ENCODE data around the gene SEMA4A.

SEMA4A gene

DNA sequence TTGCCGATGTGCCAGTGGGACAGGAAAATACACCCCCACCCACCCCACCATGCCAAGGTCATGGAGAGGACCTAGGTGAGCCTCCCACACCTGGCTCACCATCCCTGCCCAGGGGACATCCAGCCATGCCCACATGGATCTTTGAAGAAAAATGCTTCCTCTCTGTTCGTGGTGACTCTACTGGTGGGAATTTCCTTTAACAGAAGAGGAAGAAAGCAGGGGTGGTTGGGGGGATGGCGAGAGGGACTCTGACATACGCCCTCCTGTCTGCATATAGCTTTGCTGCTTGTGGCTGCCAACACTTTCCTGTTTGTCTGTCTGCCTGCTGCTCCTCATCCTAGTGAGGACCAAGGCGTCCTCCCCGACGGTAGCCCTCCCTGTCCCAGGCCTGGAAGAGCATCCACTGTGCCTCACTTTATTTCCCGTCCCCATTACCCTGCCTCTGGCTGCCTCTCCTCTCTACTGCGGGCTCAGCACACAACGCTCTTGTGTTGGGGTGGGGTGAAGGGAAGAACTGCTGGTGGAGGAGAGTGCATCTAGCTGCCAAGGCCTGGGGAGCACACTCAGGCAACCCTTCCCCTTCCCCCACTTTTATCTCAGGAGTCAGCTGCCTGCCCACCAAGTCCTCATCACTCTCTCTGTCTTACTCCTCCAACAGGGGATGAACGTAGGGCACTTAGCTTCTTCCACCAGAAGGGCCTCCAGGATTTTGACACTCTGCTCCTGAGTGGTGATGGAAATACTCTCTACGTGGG is 2.5 kb downstream of the SEMA4A start:
- Histone ChIP-seq H3K36me3 (ENCODE audit: insufficient read depth, low read depth, low read length) (no peaks in the 10 kb centered on the region), H3K9ac (ENCODE audit: low read depth, low read length) (no peak overlapping the region), H3K4me1 (ENCODE audit: insufficient read depth, low read length) (peaks cover 16% of the 10 kb centered on the region), H3K4me3 (ENCODE audit: low read length) (no peak overlapping the region), H3K9me3 (ENCODE audit: insufficient read depth, low read depth, low read length) (no peaks in the 10 kb centered on the region), H3K27me3 (ENCODE audit: insufficient read depth, low read length) (no peaks in the 10 kb centered on the region), H3K27ac (ENCODE audit: low read length) (no peak overlapping the region)

DNA sequence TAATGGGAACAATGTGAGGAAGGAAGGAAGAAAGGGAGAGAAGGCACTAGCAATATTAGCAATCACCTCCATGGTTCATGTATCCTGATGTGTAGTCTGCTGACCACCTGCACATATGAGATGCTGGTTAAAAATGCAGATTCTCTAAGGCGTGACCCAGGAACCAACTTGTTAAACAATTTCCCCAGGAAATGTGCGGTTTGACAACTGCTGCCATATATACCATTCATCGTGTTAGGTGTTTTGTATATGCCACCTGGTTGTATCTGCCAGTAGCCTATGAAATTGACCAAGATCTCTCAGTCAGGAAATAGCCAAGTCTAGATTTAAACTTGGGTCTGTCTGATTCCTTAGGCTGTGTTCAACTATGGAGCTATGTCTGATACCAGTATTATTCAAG is 4.1 kb downstream of the SEMA4A start:
- Histone ChIP-seq H3K27me3 (ENCODE audit: insufficient read depth, low read length) (no peaks in the 10 kb centered on the region), H3K4me3 (ENCODE audit: low read length) (no peak overlapping the region), H3K4me1 (ENCODE audit: insufficient read depth, low read length) (peaks cover 10% of the 10 kb centered on the region)

DNA sequence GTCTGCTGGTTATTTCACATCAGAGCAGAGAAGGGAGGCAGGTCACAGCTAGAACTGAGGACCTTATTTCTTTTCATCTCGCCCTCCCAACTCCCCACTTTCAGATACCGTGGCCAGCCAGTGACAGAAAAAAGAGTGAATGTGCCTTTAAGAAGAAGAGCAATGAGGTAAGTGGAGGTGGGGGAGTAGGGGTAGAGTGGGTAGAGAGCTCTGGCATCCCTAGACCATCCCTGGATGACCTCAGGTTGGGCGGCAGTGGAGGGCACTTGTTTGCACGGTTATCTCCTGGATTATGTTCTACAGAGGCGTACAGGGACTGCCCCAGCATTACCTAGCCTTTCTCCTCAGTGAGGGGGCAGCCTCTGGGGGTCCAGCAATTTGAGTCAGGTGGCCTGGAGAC is 4.6 kb downstream of the SEMA4A start:
- no peak overlapping the region for H3K27ac ChIP-seq (ENCODE audit: low read length)
- no peaks in the 10 kb centered on the region for H3K9me3 ChIP-seq (ENCODE audit: insufficient read depth, low read depth, low read length)
- H3K27me3 ChIP-seq (ENCODE audit: insufficient read depth, low read length), result no peaks in the 10 kb centered on the region
- no peaks in the 10 kb centered on the region for H3K36me3 ChIP-seq (ENCODE audit: insufficient read depth, low read depth, low read length)
- peaks cover 10% of the 10 kb centered on the region for H3K4me1 ChIP-seq (ENCODE audit: insufficient read depth, low read length)
- H3K4me3 ChIP-seq (ENCODE audit: low read length), result no peak overlapping the region
- H3K9ac ChIP-seq (ENCODE audit: low read depth, low read length), result no peak overlapping the region

More for the DNA sequence above, 4.1 kb downstream of the SEMA4A start:
- Histone ChIP-seq H3K27ac (ENCODE audit: low read length) (no peak overlapping the region), H3K36me3 (ENCODE audit: insufficient read depth, low read depth, low read length) (no peaks in the 10 kb centered on the region), H3K9me3 (ENCODE audit: insufficient read depth, low read depth, low read length) (no peaks in the 10 kb centered on the region), H3K9ac (ENCODE audit: low read depth, low read length) (no peak overlapping the region)

DNA sequence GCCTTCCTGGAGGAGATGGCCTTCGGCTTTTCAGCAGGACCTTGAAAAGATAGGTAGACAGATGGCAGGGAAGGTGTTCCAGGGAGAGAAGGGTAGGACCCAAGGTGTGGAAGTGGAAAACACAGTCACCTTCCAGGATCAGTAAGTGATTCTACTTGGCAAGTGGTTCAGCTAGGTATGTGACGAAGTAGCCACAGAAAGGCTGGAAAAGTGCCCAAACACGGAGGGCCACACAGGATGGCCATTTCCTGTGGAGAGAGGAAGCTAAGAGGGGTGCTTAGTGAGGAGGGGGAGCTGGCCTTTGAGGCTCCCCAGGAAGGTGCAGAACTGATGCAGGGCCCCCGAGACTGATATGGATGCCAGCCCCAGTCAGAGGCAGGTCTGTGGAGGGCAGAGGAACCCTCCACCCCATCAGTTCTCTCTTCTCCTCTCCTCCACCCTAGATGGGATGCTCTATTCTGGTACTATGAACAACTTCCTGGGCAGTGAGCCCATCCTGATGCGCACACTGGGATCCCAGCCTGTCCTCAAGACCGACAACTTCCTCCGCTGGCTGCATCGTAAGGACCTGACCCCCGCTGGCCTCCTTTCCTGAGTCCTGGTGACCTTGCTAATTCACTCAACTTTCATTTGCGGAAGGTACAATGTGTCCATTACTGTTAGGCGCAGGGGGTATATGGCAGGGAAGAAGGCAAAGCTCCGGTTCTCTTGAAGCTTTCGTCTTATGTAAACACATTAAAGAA is 6.8 kb downstream of the SEMA4A start:
- Histone ChIP-seq H3K9me3 (ENCODE audit: insufficient read depth, low read depth, low read length) (no peaks in the 10 kb centered on the region), H3K36me3 (ENCODE audit: insufficient read depth, low read depth, low read length) (no peaks in the 10 kb centered on the region), H3K4me1 (ENCODE audit: insufficient read depth, low read length) (peaks cover 10% of the 10 kb centered on the region), H3K4me3 (ENCODE audit: low read length) (peak overlapping the region; percentile 72), H3K27ac (ENCODE audit: low read length) (no peak overlapping the region), H3K27me3 (ENCODE audit: insufficient read depth, low read length) (no peaks in the 10 kb centered on the region), H3K9ac (ENCODE audit: low read depth, low read length) (peak overlapping the region; percentile 66; the same call in 1 of the 2 replicates)

DNA sequence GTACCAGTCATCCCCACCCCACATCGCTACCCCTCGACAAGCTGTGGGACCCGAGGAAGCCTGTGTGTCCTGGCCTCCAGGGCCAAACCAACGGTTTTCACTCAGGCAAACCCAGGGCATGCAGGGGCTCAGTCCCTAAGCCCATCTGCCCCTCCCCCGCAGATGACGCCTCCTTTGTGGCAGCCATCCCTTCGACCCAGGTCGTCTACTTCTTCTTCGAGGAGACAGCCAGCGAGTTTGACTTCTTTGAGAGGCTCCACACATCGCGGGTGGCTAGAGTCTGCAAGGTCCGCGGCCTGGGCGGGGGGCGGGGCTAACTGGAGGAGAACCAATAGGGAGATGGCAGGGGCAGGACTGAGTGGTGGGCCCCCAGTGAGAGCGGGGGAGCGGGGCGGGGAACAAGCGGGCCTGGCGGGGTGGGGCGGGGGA is 7.4 kb downstream of the SEMA4A start:
- H3K9ac ChIP-seq (ENCODE audit: low read depth, low read length), result peak overlapping the region; percentile 66; the same call in 1 of the 2 replicates
- H3K4me3 ChIP-seq (ENCODE audit: low read length), result peak overlapping the region; percentile 72
- peaks cover 10% of the 10 kb centered on the region for H3K4me1 ChIP-seq (ENCODE audit: insufficient read depth, low read length)
- H3K36me3 ChIP-seq (ENCODE audit: insufficient read depth, low read depth, low read length), result no peaks in the 10 kb centered on the region
- H3K9me3 ChIP-seq (ENCODE audit: insufficient read depth, low read depth, low read length), result no peaks in the 10 kb centered on the region
- H3K27ac ChIP-seq (ENCODE audit: low read length), result no peak overlapping the region
- H3K27me3 ChIP-seq (ENCODE audit: insufficient read depth, low read length), result no peaks in the 10 kb centered on the region

DNA sequence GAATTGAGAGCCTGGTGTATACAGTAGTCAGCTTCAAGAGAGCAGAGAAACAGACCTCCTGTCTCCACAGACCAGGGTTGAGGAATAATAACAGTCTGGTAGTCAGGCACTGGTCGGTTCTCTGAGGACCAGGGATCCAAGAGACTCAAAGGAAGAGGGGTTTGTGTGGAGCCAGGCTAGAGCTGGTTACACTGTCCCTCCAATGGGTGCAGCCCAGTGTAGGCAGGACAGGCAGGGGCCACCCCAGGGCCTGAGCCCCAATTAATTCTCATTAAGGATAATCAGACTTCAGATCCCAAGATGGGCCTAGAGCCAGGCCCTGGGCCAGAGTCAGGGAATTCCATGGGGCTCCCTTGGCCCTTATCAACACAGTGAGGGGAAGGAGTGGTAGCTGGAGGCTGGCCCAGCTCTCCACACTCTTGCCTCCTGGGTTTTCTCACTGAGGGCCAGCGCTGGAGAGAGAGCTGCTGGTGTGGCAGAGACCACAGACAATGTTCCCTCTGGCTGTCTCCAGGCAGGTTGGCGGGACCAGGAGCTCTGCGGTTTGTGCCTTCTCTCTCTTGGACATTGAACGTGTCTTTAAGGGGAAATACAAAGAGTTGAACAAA is 9.1 kb downstream of the SEMA4A start:
- Histone ChIP-seq H3K9ac (ENCODE audit: low read depth, low read length) (no peak overlapping the region), H3K36me3 (ENCODE audit: insufficient read depth, low read depth, low read length) (no peaks in the 10 kb centered on the region), H3K4me3 (ENCODE audit: low read length) (no peak overlapping the region), H3K9me3 (ENCODE audit: insufficient read depth, low read depth, low read length) (no peaks in the 10 kb centered on the region), H3K4me1 (ENCODE audit: insufficient read depth, low read length) (peaks cover 10% of the 10 kb centered on the region), H3K27ac (ENCODE audit: low read length) (no peak overlapping the region), H3K27me3 (ENCODE audit: insufficient read depth, low read length) (no peaks in the 10 kb centered on the region)

DNA sequence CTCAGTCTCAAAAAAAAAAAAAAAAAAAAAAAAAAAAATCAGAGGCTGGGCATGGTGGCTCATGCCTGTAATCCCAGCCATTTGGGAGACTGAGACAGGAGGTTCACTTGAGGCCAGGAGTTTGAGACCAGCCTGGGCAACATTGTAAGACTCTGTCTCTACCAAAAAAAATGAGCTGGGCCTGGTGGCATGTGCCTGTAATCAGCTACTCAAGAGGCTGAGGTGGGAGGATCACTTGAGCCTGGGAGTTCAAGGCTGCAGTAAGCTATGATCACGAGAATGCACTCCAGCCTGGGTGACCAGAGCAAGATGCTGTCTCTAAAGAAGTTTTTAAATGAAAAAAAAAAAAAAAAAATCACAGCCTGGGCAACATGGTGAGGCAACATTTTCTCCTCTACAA is 10.3 kb downstream of the SEMA4A start:
- Histone ChIP-seq H3K27ac (ENCODE audit: low read length) (no peak overlapping the region), H3K27me3 (ENCODE audit: insufficient read depth, low read length) (no peaks in the 10 kb centered on the region), H3K36me3 (ENCODE audit: insufficient read depth, low read depth, low read length) (no peaks in the 10 kb centered on the region), H3K4me3 (ENCODE audit: low read length) (no peak overlapping the region), H3K9ac (ENCODE audit: low read depth, low read length) (no peak overlapping the region), H3K9me3 (ENCODE audit: insufficient read depth, low read depth, low read length) (no peaks in the 10 kb centered on the region), H3K4me1 (ENCODE audit: insufficient read depth, low read length) (peaks cover 10% of the 10 kb centered on the region)

DNA sequence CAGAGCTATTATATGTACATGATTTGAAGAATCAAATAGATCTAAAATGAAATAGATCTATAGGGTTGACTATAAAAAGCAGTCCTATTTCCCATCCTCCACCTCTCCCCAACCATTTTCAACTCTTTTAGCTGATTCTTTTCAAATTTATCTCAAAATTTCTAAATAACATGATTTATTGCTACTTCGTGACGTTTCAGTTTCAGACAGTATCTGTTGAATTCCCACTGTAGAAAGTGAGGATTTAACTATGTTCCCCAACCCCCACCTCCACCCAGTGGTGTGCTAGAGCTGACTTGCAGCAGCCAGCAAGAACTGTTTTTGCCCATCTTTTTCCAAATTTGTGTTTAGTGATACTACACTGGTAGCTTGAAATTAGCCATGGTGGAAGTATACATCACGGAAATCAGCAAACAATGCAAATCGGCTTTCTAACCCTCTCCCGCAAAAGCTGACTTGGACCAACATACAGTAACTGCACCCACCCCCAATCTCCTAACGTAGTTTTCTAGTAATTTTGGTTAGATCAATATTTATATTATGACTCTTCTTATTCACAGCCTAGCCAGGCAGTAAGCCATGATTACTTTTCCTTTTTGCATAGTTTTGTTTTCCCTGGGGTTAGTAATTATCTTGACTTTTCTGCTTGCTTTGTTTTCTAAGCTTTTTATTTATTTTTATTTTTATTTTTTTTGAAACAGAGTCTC is 10.9 kb downstream of the SEMA4A start:
- Histone ChIP-seq H3K4me1 (ENCODE audit: insufficient read depth, low read length) (peaks cover 10% of the 10 kb centered on the region), H3K4me3 (ENCODE audit: low read length) (no peak overlapping the region), H3K36me3 (ENCODE audit: insufficient read depth, low read depth, low read length) (no peaks in the 10 kb centered on the region)

DNA sequence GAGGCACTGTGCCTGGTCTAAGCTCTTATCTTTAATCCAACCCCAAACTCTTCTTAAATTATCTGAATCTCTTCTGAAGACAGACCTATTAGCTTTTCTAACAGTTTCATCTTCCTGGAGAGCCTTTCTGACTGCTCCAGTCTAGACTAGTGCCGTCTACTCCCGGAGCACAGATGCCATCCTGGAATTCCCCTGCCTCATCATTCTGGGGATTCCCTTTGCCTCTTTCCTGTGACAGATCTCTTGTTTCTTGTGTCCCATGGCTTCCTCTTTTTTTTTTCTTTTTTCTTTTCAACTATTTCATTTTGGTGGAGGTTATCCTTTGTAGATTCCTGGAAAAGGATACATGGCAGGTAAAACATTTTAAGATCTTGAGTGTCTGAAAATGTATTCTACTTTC is 11.7 kb downstream of the SEMA4A start:
- no peak overlapping the region for H3K27ac ChIP-seq (ENCODE audit: low read length)
- H3K4me3 ChIP-seq (ENCODE audit: low read length), result no peak overlapping the region
- no peaks in the 10 kb centered on the region for H3K9me3 ChIP-seq (ENCODE audit: insufficient read depth, low read depth, low read length)
- H3K27me3 ChIP-seq (ENCODE audit: insufficient read depth, low read length), result no peaks in the 10 kb centered on the region
- peaks cover 9% of the 10 kb centered on the region for H3K4me1 ChIP-seq (ENCODE audit: insufficient read depth, low read length)
- H3K36me3 ChIP-seq (ENCODE audit: insufficient read depth, low read depth, low read length), result no peaks in the 10 kb centered on the region
- no peak overlapping the region for H3K9ac ChIP-seq (ENCODE audit: low read depth, low read length)

More for the DNA sequence above, 10.9 kb downstream of the SEMA4A start:
- Histone ChIP-seq H3K9me3 (ENCODE audit: insufficient read depth, low read depth, low read length) (no peaks in the 10 kb centered on the region), H3K9ac (ENCODE audit: low read depth, low read length) (no peak overlapping the region), H3K27me3 (ENCODE audit: insufficient read depth, low read length) (no peaks in the 10 kb centered on the region), H3K27ac (ENCODE audit: low read length) (no peak overlapping the region)

DNA sequence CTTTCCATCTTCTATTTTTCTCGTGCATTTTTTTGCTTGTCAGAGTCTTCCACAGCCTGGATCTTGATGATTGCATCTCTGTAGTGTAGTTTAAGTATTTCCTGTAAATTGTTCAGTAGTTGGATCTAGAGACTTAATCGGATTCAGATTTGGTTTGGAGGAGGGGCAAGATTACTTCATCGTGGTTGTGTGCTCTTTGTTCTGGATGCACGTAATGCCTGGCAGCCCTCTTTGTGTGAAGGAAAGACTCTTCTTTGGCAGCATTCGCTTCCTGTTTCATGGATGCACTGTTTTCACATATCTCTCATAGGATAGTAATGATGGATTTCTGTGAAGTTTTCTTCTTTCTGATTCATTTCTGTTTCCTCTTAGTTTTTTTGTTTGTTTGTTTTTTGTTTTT is 14.2 kb downstream of the SEMA4A start:
- H3K9ac ChIP-seq (ENCODE audit: low read depth, low read length), result no peak overlapping the region
- no peaks in the 10 kb centered on the region for H3K27me3 ChIP-seq (ENCODE audit: insufficient read depth, low read length)
- peaks cover 2% of the 10 kb centered on the region; the same call in 1 of the 2 replicates for H3K4me1 ChIP-seq (ENCODE audit: insufficient read depth, low read length)
- H3K36me3 ChIP-seq (ENCODE audit: insufficient read depth, low read depth, low read length), result peaks cover 4% of the 10 kb centered on the region; the same call in 1 of the 2 replicates
- H3K4me3 ChIP-seq (ENCODE audit: low read length), result no peak overlapping the region
- no peak overlapping the region for H3K27ac ChIP-seq (ENCODE audit: low read length)
- no peaks in the 10 kb centered on the region for H3K9me3 ChIP-seq (ENCODE audit: insufficient read depth, low read depth, low read length)

DNA sequence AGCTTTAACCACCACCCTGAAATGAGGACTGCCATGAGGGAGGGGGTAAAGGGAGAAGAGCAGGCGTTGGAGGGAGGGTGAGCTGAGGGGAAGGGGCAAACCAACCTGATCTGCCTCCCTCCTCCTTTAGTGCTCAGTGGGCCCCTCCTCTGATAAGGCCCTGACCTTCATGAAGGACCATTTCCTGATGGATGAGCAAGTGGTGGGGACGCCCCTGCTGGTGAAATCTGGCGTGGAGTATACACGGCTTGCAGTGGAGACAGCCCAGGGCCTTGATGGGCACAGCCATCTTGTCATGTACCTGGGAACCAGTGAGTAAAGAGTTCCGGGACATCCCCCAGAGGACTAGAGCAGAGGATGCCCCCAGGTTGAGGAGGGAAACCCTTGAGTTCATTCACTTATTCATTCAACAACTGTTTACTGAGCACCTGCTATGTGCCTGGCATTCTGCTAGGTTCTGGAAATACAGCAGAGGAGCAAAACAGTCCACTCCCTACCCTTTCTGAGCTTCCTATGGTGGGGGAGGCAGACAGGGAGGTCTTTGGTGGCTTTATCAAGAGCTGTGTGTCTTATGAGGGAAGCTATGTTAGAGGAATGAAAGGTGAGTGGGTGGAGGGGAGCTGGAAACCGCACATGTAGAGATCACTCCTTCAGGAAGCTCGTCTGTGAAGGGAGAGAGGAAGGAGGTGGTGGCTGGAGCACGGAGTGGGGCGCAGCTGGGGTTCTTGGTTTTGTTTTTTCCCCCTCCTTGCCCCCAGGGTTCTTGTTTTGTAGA is 19.5 kb downstream of the SEMA4A start:
- H3K27me3 ChIP-seq (ENCODE audit: insufficient read depth, low read length), result no peaks in the 10 kb centered on the region
- H3K27ac ChIP-seq (ENCODE audit: low read length), result no peak overlapping the region
- H3K9ac ChIP-seq (ENCODE audit: low read depth, low read length), result no peak overlapping the region
- no peak overlapping the region for H3K4me3 ChIP-seq (ENCODE audit: low read length)
- H3K36me3 ChIP-seq (ENCODE audit: insufficient read depth, low read depth, low read length), result peaks cover 17% of the 10 kb centered on the region; the same call in 1 of the 2 replicates
- H3K4me1 ChIP-seq (ENCODE audit: insufficient read depth, low read length), result peaks cover 12% of the 10 kb centered on the region
- no peaks in the 10 kb centered on the region for H3K9me3 ChIP-seq (ENCODE audit: insufficient read depth, low read depth, low read length)

Data from iPS-20b (cell line).